WTC11 (cell line): ENCODE measurements around the gene ARL8A.

Experiments
- ATF2 ChIP-seq: sonication (generic); formaldehyde crosslinking; IDR thresholded peaks from 2 replicates; pipeline ENCODE4 v1.8.1; 2022; ENCODE audit warnings: low read depth, missing genetic modification reagents, borderline replicate concordance
- ATF3 ChIP-seq: sonication (generic); formaldehyde crosslinking; conservative IDR thresholded peaks from 2 replicates; pipeline ENCODE4 v1.8.1; 2022; ENCODE audit warnings: mild to moderate bottlenecking, missing genetic modification reagents
- CTCF ChIP-seq: fragments of 200-600 bp; IDR thresholded peaks from 2 replicates; pipeline ENCODE4 v1.8.0; 2022; ENCODE audit warnings: antibody characterized with exemption
- E2F4 ChIP-seq: sonication (generic); formaldehyde crosslinking; IDR thresholded peaks from 2 replicates; pipeline ENCODE4 v1.8.1; 2022; ENCODE audit warnings: low read depth, mild to moderate bottlenecking, moderate library complexity, missing genetic modification reagents, borderline replicate concordance
- FOXK1 ChIP-seq: sonication (generic); formaldehyde crosslinking; IDR thresholded peaks from 2 replicates; pipeline ENCODE4 v1.8.0; 2022; ENCODE audit warnings: mild to moderate bottlenecking, moderate library complexity, missing genetic modification reagents
- GABPB1 ChIP-seq: sonication (generic); formaldehyde crosslinking; IDR thresholded peaks from 2 replicates; pipeline ENCODE4 v1.8.1; 2023; ENCODE audit warnings: mild to moderate bottlenecking, missing genetic modification reagents
- JUN ChIP-seq: sonication (generic); formaldehyde crosslinking; IDR thresholded peaks from 2 replicates; pipeline ENCODE4 v1.8.0; 2023; ENCODE audit warnings: mild to moderate bottlenecking, missing genetic modification reagents
- KAT7 ChIP-seq: sonication (generic); formaldehyde crosslinking; IDR thresholded peaks from 2 replicates; pipeline ENCODE4 v1.8.1; 2023; ENCODE audit warnings: missing genetic modification reagents, mild to moderate bottlenecking, borderline replicate concordance
- MAX ChIP-seq: sonication (generic); formaldehyde crosslinking; IDR thresholded peaks from 2 replicates; pipeline ENCODE4 v1.8.0; 2022; ENCODE audit warnings: mild to moderate bottlenecking, missing genetic modification reagents
- NR2C2 ChIP-seq: sonication (generic); formaldehyde crosslinking; IDR thresholded peaks from 2 replicates; pipeline ENCODE4 v1.8.0; 2022; ENCODE audit warnings: mild to moderate bottlenecking, missing genetic modification reagents
- SP1 ChIP-seq: sonication (generic); formaldehyde crosslinking; conservative IDR thresholded peaks from 2 replicates; pipeline ENCODE4 v1.8.1; 2022; ENCODE audit warnings: missing genetic modification reagents

- no peak for TF ChIP-seq CTCF
- no peak for TF ChIP-seq FOXK1 (CRISPR knock-in tag)
- no peak for TF ChIP-seq ATF2 (CRISPR knock-in tag)
- no peak for TF ChIP-seq SP1 (CRISPR knock-in tag)
- TF ChIP-seq ATF3 (CRISPR knock-in tag), result no peak
- TF ChIP-seq GABPB1 (CRISPR knock-in tag), result no peak
- TF ChIP-seq NR2C2 (CRISPR knock-in tag), result no peak
- no peak for TF ChIP-seq E2F4 (CRISPR knock-in tag)
- no peak for TF ChIP-seq JUN (CRISPR knock-in tag)
- no peak for TF ChIP-seq MAX (CRISPR knock-in tag)
- no peak for TF ChIP-seq KAT7
These were observed 11.0 kb downstream of the ARL8A start for GRCh38 chr1:202133496-202133895.
